Type B pancreatic cell (in vitro differentiated cells): Measurements from ENCODE around the gene RCE1. TPM values are rescaled to one million over a fixed set of nuclear protein-coding genes. Genes with fewer than 3 reads are reported as not detected.

Experiments used
- DNase-seq: peaks from one replicate; pipeline ENCODE4 v3.0.0; 2021; ENCODE audit warnings: mixed read lengths; ENCODE audit not compliant: unreplicated experiment; ENCODE audit errors: extremely low spot score
- H3K27ac Mint-ChIP-seq: 2 replicates; pipeline ENCODE4 v1.8.0; 2021; ENCODE audit warnings: mild to moderate bottlenecking, mixed read lengths
- H3K27me3 Mint-ChIP-seq: 2 replicates; pipeline ENCODE4 v1.8.0; 2021; ENCODE audit warnings: mixed read lengths
- H3K36me3 Mint-ChIP-seq: 2 replicates; pipeline ENCODE4 v1.8.0; 2021; ENCODE audit warnings: mixed read lengths
- H3K4me1 Mint-ChIP-seq: one replicate; pipeline ENCODE4 v1.8.0; 2021; ENCODE audit warnings: mixed read lengths; ENCODE audit not compliant: unreplicated experiment
- H3K4me3 Mint-ChIP-seq: 2 replicates; pipeline ENCODE4 v1.8.0; 2021; ENCODE audit warnings: mild to moderate bottlenecking, mixed read lengths
- H3K9me3 Mint-ChIP-seq: 2 replicates; pipeline ENCODE4 v1.8.0; 2021; ENCODE audit warnings: mixed read lengths
- CTCF ChIP-seq: fragments of 200-600 bp; sonication (generic); conservative IDR thresholded peaks from 2 replicates; pipeline ENCODE4 v1.5.0; 2021; ENCODE audit warnings: antibody characterized with exemption, mild to moderate bottlenecking
- total RNA-seq: library from RNA; stranded (reverse); gene quantifications from 2 replicates; pipeline ENCODE4 v1.2.1, GENCODE V29; 2021; ENCODE audit warnings: low replicate concordance

The RCE1 gene
- total RNA-seq, 1 donor from 2014 or later = 25.0 TPM

GRCh38 chr11:66885950-66886440 lies 42.8 kb downstream of the RCE1 start:
- Mint-ChIP-seq H3K36me3 (no peaks in the 10 kb centered on the region), H3K4me1 (peaks cover 36% of the 10 kb centered on the region), H3K4me3 (no peak overlapping the region), H3K9me3 (no peaks in the 10 kb centered on the region), H3K27ac (peak overlapping the region; percentile 2), H3K27me3 (no peaks in the 10 kb centered on the region)
- no peak for DNase-seq
- no peak for TF ChIP-seq CTCF

- no peak for TF ChIP-seq CTCF
- Mint-ChIP-seq H3K27ac (no peak overlapping the region), H3K4me1 (peaks cover 31% of the 10 kb centered on the region), H3K4me3 (no peak overlapping the region), H3K9me3 (no peaks in the 10 kb centered on the region), H3K27me3 (no peaks in the 10 kb centered on the region), H3K36me3 (no peaks in the 10 kb centered on the region)
- DNase-seq = no peak
Observed at GRCh38 chr11:66886671-66887221, 43.5 kb downstream of the RCE1 start.

- Mint-ChIP-seq H3K4me3 (no peak overlapping the region), H3K4me1 (peaks cover 26% of the 10 kb centered on the region), H3K9me3 (no peaks in the 10 kb centered on the region), H3K27me3 (no peaks in the 10 kb centered on the region), H3K27ac (no peak overlapping the region), H3K36me3 (no peaks in the 10 kb centered on the region)
- DNase-seq = no peak
- TF ChIP-seq CTCF = no peak
Observed at GRCh38 chr11:66887526-66887925, 44.3 kb downstream of the RCE1 start.

- Mint-ChIP-seq H3K27me3 (no peaks in the 10 kb centered on the region), H3K4me1 (peaks cover 25% of the 10 kb centered on the region), H3K9me3 (no peaks in the 10 kb centered on the region), H3K4me3 (no peak overlapping the region), H3K36me3 (no peaks in the 10 kb centered on the region), H3K27ac (no peak overlapping the region)
- no peak for TF ChIP-seq CTCF
- DNase-seq = no peak
Observed at GRCh38 chr11:66888282-66888681, 45.0 kb downstream of the RCE1 start.

GRCh38 chr11:66889960-66890359 lies 46.7 kb downstream of the RCE1 start:
- H3K9me3 Mint-ChIP-seq = no peaks in the 10 kb centered on the region
- no peak overlapping the region for H3K4me3 Mint-ChIP-seq
- H3K4me1 Mint-ChIP-seq = peaks cover 22% of the 10 kb centered on the region
- H3K27ac Mint-ChIP-seq = no peak overlapping the region
- DNase-seq = no peak
- no peaks in the 10 kb centered on the region for H3K36me3 Mint-ChIP-seq
- no peak for TF ChIP-seq CTCF
- no peaks in the 10 kb centered on the region for H3K27me3 Mint-ChIP-seq
